Stimulated activated CD8-positive, alpha-beta memory T cell treated with anti-CD3 and anti-CD28 coated beads, Interleukin-15, amount 100 ng/mL, for 4 hours (primary cell): ENCODE data around the gene LRRC70.
"Not testable (repeated sequence)": the region's sequence is repeated elsewhere in the genome, so short reads cannot be mapped to it uniquely, and the experiment has no call there.

Experiments used
- DNase-seq, 2 donors: peaks; one replicate each; pipeline ENCODE4 v3.0.0-alpha.2; 2020; ENCODE audit warnings: low read depth in 2 of 2

LRRC70 gene

DNA sequence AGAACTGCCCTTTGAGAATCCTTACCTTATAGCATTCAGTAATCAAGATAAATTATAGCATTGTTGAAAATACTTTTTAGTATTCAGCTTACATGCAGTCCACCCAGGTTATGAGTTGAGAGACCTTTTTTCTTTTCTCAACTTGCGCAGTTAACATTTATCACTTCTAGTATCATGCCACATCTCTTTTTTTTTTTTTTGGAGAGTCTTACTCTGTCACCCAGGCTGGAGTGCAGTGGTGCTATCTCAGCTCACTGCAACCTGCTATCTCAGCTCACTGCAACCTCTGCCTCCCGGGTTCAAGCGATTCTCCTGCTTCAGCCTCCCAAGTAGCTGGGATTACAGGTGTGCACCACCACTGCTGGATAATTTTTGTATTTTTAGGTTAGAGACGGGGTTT lies 29.0 kb downstream of the LRRC70 start:
- DNase-seq = no peak

DNA sequence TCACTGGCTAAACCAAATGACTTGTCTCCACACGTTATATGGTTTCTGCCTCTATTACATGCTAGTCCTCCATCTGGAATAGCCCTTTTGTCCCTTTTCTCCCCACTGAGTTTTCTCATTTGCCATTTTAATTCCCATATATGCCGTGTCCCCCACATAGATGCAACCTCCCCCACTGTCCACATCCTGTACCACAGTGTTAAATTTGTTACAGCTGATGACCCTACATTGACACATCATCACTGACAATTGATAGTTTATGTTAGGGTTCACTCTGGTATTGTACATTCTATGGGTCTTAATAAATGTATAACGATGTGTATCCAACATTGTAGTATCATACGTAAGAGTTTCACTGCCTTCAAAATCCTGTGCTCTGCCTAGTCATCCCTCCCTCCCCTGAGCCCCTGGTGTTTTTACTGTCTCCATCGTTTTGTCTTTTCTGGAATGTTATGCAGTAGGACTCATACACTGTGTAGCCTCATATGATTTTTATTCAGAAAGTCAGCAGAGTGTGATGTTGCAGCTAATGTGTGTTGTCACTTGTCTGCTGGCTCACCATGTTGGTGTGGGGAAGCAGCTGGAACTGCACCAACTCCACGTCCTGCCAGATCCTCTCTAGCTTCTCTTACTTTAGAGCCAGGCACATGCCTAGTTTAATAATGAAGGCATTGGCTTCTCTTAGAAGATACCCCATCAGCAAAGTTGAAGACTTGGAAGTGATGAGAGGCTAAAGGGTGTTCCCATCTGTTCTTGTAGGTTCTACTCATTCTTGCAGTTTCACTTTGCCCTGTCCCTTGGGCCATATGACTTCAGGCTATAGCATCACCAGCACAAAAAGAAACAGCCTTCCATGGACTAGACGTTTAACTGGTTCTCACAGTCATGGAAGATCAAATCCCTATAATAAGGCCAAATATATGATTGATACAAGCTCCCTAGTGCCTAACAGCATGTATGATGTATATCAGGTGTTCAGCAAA lies 30.2 kb downstream of the LRRC70 start:
- no peak for DNase-seq

GRCh38 chr5:62614355-62614754 lies 35.7 kb downstream of the LRRC70 start:
- no peak for DNase-seq

DNA sequence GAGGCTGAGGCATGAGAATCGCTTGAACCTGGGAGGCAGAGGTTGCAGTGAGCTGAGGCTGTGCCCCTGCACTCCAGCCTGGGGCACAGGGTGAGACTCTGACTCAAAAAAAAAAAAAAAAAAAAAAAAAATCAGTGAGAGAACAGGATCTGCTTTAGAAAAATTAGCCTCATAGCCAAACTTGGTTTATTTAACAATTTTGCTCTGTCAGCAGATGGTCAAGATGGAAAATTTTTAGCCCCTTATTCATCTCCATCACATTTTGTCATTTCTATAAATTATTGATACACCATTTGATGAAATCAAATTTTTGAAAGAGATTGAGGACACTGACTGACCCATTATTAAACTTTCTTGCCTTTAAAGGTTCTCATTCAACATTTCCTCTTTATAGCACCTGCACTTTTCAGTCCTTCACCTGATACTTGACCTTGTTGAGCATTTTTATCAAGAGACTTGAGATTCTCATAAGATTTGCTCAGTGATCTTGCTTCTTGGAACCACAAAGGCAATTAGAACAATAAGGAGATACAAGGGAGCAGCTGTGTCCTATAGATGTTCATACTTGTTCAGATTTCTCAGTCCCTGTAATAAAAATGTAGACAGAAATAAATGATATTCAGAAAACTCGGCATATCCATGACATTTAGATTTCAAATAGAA lies 38.1 kb downstream of the LRRC70 start:
- DNase-seq = no peak

- no peak for DNase-seq
These were observed 39.3 kb downstream of the LRRC70 start for GRCh38 chr5:62617943-62618342.

GRCh38 chr5:62620761-62621160 lies 42.1 kb downstream of the LRRC70 start:
- no peak for DNase-seq

DNA sequence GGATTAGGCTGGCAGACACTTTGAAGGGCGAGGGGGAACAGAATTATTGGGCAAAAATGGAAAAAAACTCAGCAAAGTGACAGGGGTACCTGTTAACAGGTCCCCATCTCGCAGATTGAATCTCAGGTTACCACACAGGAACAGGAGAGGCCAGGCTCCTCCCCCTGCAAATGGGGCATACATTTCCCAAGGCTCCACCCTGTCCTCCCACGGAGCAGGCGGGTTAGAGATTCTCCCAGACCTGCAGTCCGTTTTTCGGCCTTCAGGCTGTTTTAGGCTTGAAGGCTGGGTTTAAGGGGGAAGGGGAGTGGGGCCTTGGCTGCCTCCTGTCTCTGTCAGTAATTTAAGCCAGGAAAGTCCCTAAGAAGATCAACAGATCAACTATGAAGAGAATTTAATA lies 42.7 kb downstream of the LRRC70 start:
- no peak for DNase-seq

DNA sequence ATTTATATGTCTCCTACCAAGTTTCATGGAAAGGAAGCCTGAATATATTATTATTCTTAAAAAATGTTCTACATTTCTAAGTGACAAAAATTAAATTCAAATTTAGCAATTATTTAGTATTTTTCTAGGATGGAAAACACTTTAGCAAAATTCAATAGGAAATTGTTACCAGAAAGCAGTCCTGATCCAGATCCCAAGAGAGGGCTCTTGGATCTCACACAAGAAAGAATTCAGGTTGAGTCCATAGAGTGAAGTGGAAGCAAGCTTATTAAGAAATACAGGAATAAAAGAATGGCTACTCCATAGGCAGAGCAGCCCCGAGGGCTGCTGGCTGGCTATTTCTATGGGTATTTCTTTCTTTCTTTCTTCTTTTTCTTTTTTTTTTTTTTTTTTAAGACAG lies 44.7 kb downstream of the LRRC70 start:
- no peak for DNase-seq

- DNase-seq = not testable (repeated sequence)
These were observed 45.8 kb downstream of the LRRC70 start for GRCh38 chr5:62624436-62624835.

DNA sequence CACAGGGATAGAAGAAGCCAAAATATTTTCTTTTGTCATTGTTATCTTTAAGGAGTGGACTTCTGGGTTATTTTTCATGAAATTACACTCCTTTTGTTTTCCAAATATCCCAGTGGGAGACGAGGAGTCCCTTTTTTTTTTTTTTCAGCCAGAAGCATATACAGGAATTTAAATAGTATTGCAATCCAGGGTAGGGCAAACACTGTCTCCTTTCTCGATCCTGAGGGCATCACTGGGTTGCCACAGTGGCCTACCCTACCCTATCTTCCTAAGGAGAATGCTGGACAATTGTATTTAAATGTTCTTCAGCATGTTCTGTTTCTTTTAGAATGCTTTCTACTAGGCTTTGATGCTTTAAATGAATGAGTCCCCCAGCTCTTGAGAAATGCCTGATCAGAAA lies 47.9 kb downstream of the LRRC70 start:
- DNase-seq = no peak

- no peak for DNase-seq
These were observed 48.5 kb downstream of the LRRC70 start for GRCh38 chr5:62627121-62627520.

DNA sequence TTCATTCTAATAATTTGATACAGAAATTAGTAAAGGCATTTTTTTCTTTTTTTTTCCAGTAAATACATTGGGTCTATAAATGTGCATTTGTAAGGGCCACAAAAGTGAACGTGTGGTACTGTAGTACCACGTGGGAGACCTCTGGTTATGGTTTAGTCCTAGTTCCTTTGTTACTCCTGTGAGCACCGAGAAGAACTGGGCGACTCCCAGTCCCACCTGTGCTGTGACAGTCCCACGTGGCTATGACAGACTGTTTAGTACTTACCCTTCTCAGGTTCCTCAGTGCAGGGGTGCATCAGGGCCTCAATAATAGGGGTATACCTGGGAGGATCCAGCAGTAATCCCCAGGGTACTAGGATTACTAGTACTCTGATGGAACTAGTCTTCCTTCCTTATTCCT lies 49.3 kb downstream of the LRRC70 start:
- DNase-seq = no peak
